Activated CD4-positive, alpha-beta T cell treated with anti-CD3 and anti-CD28 coated beads, Interleukin-2, amount 50 U/mL, for 24 hours (primary cell): ENCODE measurements around the gene PAX5.
A peak's percentile ranks its signal among the peaks of the same experiment; 100 is the strongest.
"Not testable (repeated sequence)": the region's sequence is repeated elsewhere in the genome, so short reads cannot be mapped to it uniquely, and the experiment has no call there.

Source experiments
- DNase-seq, 2 donors: peaks; one replicate each; pipeline ENCODE4 v3.0.0-alpha.2; 2020; ENCODE audit warnings: low read depth in 1 of 2, low spot score in 1 of 2

PAX5 gene

GRCh38 chr9:37033682-37034304 is at the start of gene PAX5:
TSS of gene PAX5 (minus strand) at chr9:37034268. CDS start at chr9:37034031, 237 bp downstream.
- DNase-seq = no peak

GRCh38 chr9:37083654-37084053 is 49.6 kb upstream of the PAX5 start:
- no peak for DNase-seq

- DNase-seq = no peak
Measured at GRCh38 chr9:37082214-37082765, 48.2 kb upstream of the PAX5 start.

- DNase-seq = not testable (repeated sequence)
Measured at GRCh38 chr9:37081507-37081906, 47.4 kb upstream of the PAX5 start.

DNA sequence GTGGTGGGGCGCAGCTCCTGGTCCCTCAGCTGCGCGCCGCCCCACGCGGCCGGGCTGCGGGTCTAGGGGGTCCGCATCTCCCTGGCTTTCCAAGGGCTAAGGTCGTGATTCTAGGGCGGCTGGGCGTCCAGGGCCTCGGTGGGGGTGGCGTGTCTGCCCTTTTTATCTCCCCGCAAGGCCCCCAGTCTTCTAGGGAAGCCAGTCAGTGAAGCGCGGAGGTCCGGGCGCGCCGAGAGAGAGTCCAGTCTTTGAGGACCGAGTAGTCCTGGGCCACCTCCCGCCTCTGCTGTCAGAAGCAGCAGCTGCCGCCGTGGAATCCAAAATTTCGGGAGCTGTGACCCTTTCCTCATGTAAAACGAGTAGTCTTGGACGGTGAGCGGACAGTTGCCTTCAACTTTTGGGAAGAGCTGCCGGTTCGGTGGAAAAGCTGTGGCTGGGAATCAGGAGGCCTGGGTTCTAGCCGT is 46.1 kb upstream of the PAX5 start:
- DNase-seq = not testable (repeated sequence)

DNA sequence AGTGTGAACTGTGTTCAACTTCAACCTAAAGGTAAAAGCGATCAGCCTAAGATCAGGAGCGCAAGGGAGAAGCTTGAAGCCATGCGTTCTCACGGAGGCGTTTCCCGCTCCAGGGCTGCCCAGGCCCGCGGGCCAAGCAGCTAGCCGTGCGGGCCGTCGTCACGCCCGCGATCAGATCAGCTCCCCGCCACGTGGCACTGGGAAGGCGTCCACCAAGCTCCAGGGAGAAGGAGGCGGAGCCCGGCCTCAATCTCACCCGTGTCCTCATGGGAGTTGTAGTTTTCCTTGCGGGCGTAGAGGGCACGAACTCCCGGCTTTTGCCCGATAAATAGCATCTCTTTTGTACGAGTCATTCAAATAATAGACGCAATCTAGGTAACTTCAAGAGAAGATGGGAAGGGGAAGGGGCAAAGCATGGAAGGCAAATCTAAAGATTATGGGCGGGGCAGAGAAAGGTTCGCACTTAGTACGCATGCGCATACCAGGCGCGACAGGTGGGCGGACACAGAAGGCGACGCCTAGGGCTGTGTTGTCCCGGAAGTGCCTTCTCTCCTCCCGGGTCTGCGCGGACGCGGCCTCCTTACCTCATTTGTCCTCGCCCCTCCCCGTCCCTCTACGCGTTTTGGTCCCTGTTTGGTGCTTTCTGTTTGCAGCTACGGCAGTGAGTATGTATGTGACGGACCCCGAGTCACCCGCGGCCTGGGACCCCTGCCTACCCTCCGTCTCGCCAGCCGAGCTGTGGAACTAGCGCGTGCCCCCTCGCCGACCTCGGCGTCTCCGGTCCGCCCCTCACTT is 45.5 kb upstream of the PAX5 start:
- DNase-seq = peak; percentile 82 to 89

GRCh38 chr9:37074790-37075189 is 40.7 kb upstream of the PAX5 start:
- not testable (repeated sequence) for DNase-seq

DNA sequence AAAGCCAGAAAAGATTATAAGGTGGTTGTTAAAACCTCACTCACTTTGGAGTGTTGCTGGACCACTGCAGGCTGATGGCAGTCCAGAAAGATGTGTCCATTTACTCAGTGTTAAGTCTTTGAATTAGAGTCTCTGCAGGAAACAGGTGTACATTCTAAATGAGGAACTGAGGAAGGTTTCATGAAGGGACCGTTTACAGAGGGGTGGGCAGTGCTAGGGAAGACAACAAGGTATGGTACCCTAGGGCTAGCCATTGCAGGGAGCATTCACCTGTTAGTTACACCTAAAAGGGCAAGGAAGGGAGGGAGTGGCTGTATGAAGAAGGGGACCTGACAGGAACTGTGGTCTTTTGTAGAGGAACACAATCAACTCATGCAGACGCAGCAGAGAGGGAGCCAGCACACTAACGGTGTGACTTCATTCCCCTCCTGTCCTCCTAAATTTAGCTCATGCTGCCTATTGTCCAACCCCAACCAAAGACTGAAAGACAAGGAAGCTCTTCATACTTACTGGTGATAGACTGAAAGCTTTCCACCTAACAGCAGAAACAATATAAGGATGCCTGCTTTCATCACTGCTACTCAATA is 32.2 kb upstream of the PAX5 start:
- DNase-seq = no peak

GRCh38 chr9:37062336-37062735 is 28.3 kb upstream of the PAX5 start:
- DNase-seq = no peak

DNA sequence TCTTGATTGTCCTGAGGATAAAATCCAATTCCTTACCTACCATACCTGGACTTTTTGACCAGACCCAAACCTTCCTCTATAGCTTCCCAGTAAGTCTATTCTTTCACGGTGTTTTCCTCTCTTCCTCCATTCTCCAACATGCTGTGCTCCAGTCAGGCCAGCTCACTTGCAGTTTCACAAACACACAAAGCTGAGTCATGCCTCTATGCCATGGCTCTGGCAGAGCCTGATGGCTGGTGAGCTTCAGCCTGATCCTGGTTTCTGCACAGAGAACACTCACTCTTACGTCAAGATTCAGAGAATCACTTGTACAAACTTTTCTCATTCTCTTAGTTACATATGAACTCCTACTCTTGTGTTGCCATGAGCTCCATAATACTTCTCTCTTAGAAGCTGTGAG is 27.7 kb upstream of the PAX5 start:
- no peak for DNase-seq

DNA sequence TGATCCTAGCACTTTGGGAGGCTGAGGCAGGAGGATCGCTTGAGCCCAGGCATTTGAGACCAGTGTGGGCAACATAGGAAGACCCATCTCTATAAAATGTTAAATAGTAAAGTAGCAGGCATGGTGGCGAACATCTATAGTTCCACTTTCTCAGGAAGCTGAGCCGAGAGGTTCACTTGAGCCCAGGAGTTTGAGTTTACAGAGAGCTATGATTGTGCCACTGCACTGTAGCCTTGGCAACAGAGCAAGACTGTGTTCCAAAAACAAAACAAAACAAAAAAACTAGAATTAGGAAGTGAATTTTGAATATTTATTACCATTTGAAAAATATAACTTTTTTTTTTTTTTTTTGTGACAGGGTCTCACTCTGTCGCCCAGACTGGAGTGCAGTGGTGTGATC is 26.8 kb upstream of the PAX5 start:
- DNase-seq = no peak

GRCh38 chr9:37056046-37056920 is 22.2 kb upstream of the PAX5 start:
- DNase-seq = no peak

DNA sequence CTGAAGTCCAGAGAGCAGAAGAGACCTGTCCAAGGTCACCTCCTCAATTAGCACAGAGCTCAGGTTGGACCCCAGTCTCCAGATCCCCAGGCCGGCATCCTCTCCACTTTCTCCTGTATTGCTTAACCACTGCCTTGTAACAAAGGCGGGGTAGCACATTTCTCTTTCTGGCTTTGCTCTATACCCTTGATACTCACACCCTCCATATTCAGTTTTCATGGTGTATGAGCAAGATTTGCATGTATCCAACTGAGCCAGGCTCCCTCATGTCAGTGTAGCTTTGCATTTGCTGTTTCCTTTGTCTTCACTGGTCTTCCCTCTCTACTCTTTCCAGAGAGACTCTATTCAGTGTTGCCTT is 20.3 kb upstream of the PAX5 start:
- not testable (repeated sequence) for DNase-seq

DNA sequence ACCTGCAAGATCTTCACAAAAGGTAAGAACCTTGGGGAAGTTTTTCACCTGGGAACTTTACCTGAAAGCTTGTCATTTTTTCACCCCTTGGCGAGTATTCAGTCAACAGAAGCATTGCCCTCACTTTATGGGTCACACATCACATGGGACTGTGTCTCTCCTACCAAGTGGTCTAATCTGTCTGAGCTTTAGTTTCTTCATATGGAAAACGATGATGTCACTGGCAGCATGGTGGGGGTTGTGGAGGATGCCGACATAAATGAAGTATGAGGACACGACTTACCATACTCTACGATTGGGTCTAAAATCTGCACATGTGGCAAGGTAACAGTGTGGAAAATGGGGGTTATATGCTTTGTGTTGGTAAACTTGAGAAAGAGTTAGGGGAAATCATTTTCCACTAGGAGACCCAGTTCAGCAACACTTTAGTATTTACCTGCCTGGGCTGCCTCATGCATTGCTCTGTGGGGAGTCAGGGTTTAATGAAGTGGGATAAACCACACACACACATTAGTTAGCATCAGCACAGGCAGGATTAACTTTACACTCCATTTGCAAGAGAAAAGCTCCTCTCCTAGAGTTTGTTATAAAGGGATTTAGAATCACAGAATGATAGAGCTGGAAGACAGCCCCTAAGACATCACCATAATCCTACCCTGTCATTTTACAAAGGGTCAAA is 19.8 kb upstream of the PAX5 start:
- no peak for DNase-seq

DNA sequence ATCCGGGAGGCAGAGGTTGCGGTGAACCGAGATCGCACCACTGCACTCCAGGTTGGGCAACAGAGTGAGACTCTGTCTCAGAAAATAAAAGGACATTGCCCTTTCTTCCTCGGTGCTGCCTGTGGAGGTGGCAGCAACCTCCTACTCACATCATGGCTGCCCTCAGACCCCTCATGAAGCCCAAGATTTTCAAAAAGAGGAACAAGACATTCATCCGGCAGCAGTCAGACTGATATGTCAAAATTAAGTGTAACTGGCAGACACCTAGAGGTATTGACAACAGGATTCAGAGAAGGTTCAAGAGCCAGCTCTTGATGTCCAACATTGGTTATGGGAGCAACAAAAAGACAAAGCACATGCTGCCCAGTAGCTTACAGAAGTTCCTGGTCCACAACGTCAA is 12.6 kb upstream of the PAX5 start:
- no peak for DNase-seq

GRCh38 chr9:37042421-37042820 is 8.4 kb upstream of the PAX5 start:
- DNase-seq = no peak

- DNase-seq = no peak
Measured at GRCh38 chr9:37040508-37041127, 6.5 kb upstream of the PAX5 start.

DNA sequence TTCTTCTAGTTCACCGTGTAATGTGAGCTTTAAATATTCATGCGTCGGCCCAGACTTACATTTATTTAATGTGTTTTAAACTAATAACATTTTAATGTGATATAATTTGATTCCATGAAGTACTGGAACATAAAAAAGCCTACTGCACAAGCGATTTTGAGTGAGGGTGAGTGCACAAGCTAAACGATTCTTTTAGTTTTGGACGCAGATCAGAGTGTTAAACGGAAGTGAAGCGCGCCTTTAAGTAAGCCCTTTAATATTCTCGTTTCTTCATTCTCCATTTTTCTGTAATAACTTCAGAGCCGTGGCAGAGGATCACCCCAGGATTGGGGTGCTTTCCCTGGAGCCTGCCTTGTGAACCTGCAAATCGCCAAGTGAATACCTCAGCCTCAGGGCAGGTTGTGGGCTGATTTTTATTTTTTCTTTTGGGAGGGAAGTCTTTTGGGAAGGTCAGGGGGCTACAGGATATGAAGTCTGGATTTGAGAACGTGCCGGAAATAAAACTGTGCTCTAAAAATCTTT is 4.9 kb upstream of the PAX5 start:
- no peak for DNase-seq

DNA sequence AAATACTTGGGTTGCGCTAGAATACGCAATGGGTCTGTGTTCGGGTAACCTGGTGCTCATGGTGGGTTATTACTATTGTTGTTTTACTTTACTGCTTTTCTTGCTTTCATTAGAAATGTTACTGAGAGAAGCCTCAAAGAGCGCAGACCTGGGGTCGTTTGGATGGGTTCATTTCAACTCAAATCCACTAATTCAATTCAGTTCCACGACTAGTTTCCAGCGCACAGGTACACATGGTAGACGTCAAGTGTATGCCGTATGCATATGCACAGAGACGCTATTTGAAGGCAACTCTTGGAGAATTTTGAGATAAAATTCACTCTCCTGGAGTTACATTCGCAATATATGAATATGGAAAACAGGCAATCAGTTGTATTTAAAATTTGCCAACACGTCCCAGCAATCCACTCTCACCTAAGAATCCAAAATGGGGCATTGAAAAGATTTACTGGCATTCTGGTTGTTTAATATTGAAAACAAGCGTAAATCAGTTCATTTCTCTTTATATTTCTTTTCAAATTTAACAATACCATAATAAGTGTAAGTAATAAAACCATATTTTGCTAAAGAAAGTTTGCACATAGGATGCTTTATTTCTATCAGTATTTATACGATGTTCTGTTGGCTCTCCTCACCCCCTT is 4.4 kb upstream of the PAX5 start:
- DNase-seq = no peak
